Measurements from ENCODE around the gene RSPO3.

Gene RSPO3

DNA sequence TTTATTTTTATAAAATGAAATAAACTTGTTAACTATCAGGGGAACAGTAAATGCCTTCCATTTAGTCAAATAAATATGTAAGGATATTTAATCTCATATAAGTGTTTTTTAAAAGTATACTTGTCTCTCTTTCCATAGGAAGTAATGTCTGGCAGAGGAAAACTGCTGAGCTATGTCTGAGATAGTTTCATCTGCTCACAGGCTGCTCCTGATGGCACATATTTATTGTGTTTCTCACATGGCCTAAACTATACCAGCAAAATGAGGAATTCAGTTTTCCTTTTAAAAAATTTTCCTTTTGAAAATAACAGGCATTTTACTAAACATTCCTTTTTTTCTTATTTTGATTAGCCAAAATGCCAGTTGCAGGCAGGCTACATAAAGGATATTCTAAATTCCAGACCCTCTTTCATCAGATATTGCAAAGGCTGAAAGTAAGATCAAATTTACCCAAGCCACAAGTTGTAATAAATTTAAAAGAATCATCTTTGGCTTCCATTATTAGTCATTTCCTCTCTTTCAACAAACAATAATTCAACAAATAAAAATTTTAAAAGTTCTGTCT lies 88.1 kb downstream of the RSPO3 start:
- Histone ChIP-seq H3K9me2 (replicated peaks; ENCODE audit: control insufficient read depth, low read length) (no peaks in the 10 kb centered on the region), H3K27ac (ENCODE audit: low read depth, low read length) (no peak overlapping the region), H3K4me2 (ENCODE audit: low read length) (no peak overlapping the region), H3K27me3 (ENCODE audit: control insufficient read depth, low read length) (no peaks in the 10 kb centered on the region), H3K36me3 (ENCODE audit: control insufficient read depth, low read length) (no peaks in the 10 kb centered on the region), H3K4me3 (ENCODE audit: low read length) (no peak overlapping the region), H4K20me1 (ENCODE audit: control insufficient read depth, insufficient read depth, low read depth, low read length) (no peaks in the 10 kb centered on the region), H3F3A (ENCODE audit: control insufficient read depth, insufficient read depth) (no peaks in the 10 kb centered on the region), H3K9me3 (ENCODE audit: control insufficient read depth, insufficient read depth, low read length) (no peaks in the 10 kb centered on the region), H3K4me1 (ENCODE audit: control insufficient read depth, low read length) (no peaks in the 10 kb centered on the region), H3K79me2 (ENCODE audit: control insufficient read depth, low read length) (no peaks in the 10 kb centered on the region)
- TF ChIP-seq CTCF (IDR thresholded peaks at IDR 0.05; ENCODE audit: low read depth, low read length, poor library complexity, severe bottlenecking): no peak
- TF ChIP-seq EZH2phosphoT487 (IDR thresholded peaks at IDR 0.05; ENCODE audit: borderline replicate concordance, low read length): no peak

GRCh38 chr6:127207591-127208120 lies 89.2 kb downstream of the RSPO3 start:
- H3K4me2 ChIP-seq (ENCODE audit: low read length): no peak overlapping the region

DNA sequence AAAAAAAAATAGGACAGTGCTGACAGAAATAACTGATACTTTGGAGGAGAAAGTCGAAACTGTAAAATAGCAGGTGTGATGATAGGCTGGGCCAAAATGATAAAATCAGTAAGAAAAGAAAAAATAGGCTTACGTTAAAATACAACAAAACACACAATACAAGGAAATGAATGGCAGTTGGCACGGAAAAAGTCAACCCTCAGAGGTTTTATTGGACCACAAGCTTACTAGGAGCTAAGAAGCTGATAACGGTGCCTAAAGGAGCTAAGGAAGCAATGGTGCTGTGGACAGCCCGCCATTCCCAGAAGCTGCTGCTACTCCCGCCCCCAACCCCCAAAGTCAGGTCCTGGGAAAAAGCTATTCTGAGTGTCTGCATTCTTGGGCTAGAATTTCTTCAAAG lies 92.3 kb downstream of the RSPO3 start:
- no peaks in the 10 kb centered on the region for H3K9me3 ChIP-seq (ENCODE audit: control insufficient read depth, insufficient read depth, low read length)
- H3K4me2 ChIP-seq (ENCODE audit: low read length): no peak overlapping the region
- no peak overlapping the region for H3K27ac ChIP-seq (ENCODE audit: low read depth, low read length)
- no peaks in the 10 kb centered on the region for H3K79me2 ChIP-seq (ENCODE audit: control insufficient read depth, low read length)
- TF ChIP-seq EZH2phosphoT487 (IDR thresholded peaks at IDR 0.05; ENCODE audit: borderline replicate concordance, low read length) (no peak), CTCF (IDR thresholded peaks at IDR 0.05; ENCODE audit: low read depth, low read length, poor library complexity, severe bottlenecking) (no peak)
- H4K20me1 ChIP-seq (ENCODE audit: control insufficient read depth, insufficient read depth, low read depth, low read length): no peaks in the 10 kb centered on the region
- no peaks in the 10 kb centered on the region for H3K27me3 ChIP-seq (ENCODE audit: control insufficient read depth, low read length)
- no peaks in the 10 kb centered on the region for H3K36me3 ChIP-seq (ENCODE audit: control insufficient read depth, low read length)
- H3F3A ChIP-seq (ENCODE audit: control insufficient read depth, insufficient read depth): no peaks in the 10 kb centered on the region
- H3K9me2 ChIP-seq (replicated peaks; ENCODE audit: control insufficient read depth, low read length): no peaks in the 10 kb centered on the region
- H3K4me3 ChIP-seq (ENCODE audit: low read length): no peak overlapping the region
- H3K4me1 ChIP-seq (ENCODE audit: control insufficient read depth, low read length): no peaks in the 10 kb centered on the region

More at GRCh38 chr6:127207591-127208120, 89.2 kb downstream of the RSPO3 start:
- no peaks in the 10 kb centered on the region for H3K27me3 ChIP-seq (ENCODE audit: control insufficient read depth, low read length)
- H3K27ac ChIP-seq (ENCODE audit: low read depth, low read length): no peak overlapping the region
- H3K4me3 ChIP-seq (ENCODE audit: low read length): no peak overlapping the region
- no peaks in the 10 kb centered on the region for H3K4me1 ChIP-seq (ENCODE audit: control insufficient read depth, low read length)
- H3K9me3 ChIP-seq (ENCODE audit: control insufficient read depth, insufficient read depth, low read length): no peaks in the 10 kb centered on the region
- TF ChIP-seq EZH2phosphoT487 (IDR thresholded peaks at IDR 0.05; ENCODE audit: borderline replicate concordance, low read length) (no peak), CTCF (IDR thresholded peaks at IDR 0.05; ENCODE audit: low read depth, low read length, poor library complexity, severe bottlenecking) (no peak)
- no peaks in the 10 kb centered on the region for H3K36me3 ChIP-seq (ENCODE audit: control insufficient read depth, low read length)
- no peaks in the 10 kb centered on the region for H3K79me2 ChIP-seq (ENCODE audit: control insufficient read depth, low read length)
- no peaks in the 10 kb centered on the region for H3K9me2 ChIP-seq (replicated peaks; ENCODE audit: control insufficient read depth, low read length)
- no peaks in the 10 kb centered on the region for H3F3A ChIP-seq (ENCODE audit: control insufficient read depth, insufficient read depth)
- H4K20me1 ChIP-seq (ENCODE audit: control insufficient read depth, insufficient read depth, low read depth, low read length): no peaks in the 10 kb centered on the region

Data from DOHH2 (cell line).